ENCODE results near the gene ARF5. TPM values are rescaled to one million over a fixed set of nuclear protein-coding genes. Genes with fewer than 3 reads are reported as not detected.

The ARF5 gene
- total RNA-seq, 1 experiment from 2014 or later: 210 TPM

GRCh38 chr7:127580612-127581011 lies 7.6 kb upstream of the ARF5 start:
- Histone ChIP-seq H3K27me3 (ENCODE audit: control insufficient read depth, insufficient read depth, low read length) (peaks cover under 1% of the 10 kb centered on the region; the same call in 1 of the 2 replicates), H3K36me3 (replicated peaks; ENCODE audit: control insufficient read depth, insufficient read depth, low read length) (peaks cover 5% of the 10 kb centered on the region), H3K4me3 (ENCODE audit: insufficient read depth, low read depth, low read length) (no peak overlapping the region)
- DNase-seq: no peak

GRCh38 chr7:127581716-127582115 lies 6.5 kb upstream of the ARF5 start:
- Histone ChIP-seq H3K4me3 (ENCODE audit: insufficient read depth, low read depth, low read length) (no peak overlapping the region), H3K27me3 (ENCODE audit: control insufficient read depth, insufficient read depth, low read length) (peaks cover 10% of the 10 kb centered on the region), H3K36me3 (replicated peaks; ENCODE audit: control insufficient read depth, insufficient read depth, low read length) (peaks cover 5% of the 10 kb centered on the region)
- no peak for DNase-seq

- peaks cover 5% of the 10 kb centered on the region for H3K36me3 ChIP-seq (replicated peaks; ENCODE audit: control insufficient read depth, insufficient read depth, low read length)
- no peak for DNase-seq
- H3K27me3 ChIP-seq (ENCODE audit: control insufficient read depth, insufficient read depth, low read length): peaks cover 17% of the 10 kb centered on the region
- H3K4me3 ChIP-seq (ENCODE audit: insufficient read depth, low read depth, low read length): no peak overlapping the region
Observed at GRCh38 chr7:127582361-127582760, 5.8 kb upstream of the ARF5 start.

GRCh38 chr7:127584648-127585043 lies 3.6 kb upstream of the ARF5 start:
- Histone ChIP-seq H3K4me3 (ENCODE audit: insufficient read depth, low read depth, low read length) (peak overlapping the region; percentile 93), H3K27me3 (ENCODE audit: control insufficient read depth, insufficient read depth, low read length) (peaks cover 22% of the 10 kb centered on the region), H3K36me3 (replicated peaks; ENCODE audit: control insufficient read depth, insufficient read depth, low read length) (peaks cover 5% of the 10 kb centered on the region)
- no peak for DNase-seq

- Histone ChIP-seq H3K27me3 (ENCODE audit: control insufficient read depth, insufficient read depth, low read length) (peaks cover 22% of the 10 kb centered on the region), H3K36me3 (replicated peaks; ENCODE audit: control insufficient read depth, insufficient read depth, low read length) (peaks cover 8% of the 10 kb centered on the region), H3K4me3 (ENCODE audit: insufficient read depth, low read depth, low read length) (peak within 1 kb of the TSS; percentile 93)
- peak; percentile 97 for DNase-seq
Observed at GRCh38 chr7:127585044-127585953, 2.9 kb upstream of the ARF5 start, which contains the start of gene GCC1. Gene GCC1, minus strand, starts transcription at chr7:127585596. Its CDS starts 414 bp downstream, at chr7:127585182.

GRCh38 chr7:127586346-127586745 lies 1.9 kb upstream of the ARF5 start:
- H3K4me3 ChIP-seq (ENCODE audit: insufficient read depth, low read depth, low read length): no peak overlapping the region
- peaks cover 22% of the 10 kb centered on the region for H3K27me3 ChIP-seq (ENCODE audit: control insufficient read depth, insufficient read depth, low read length)
- H3K36me3 ChIP-seq (replicated peaks; ENCODE audit: control insufficient read depth, insufficient read depth, low read length): peaks cover 17% of the 10 kb centered on the region
- no peak for DNase-seq

- DNase-seq: no peak
- Histone ChIP-seq H3K4me3 (ENCODE audit: insufficient read depth, low read depth, low read length) (peak overlapping the region; percentile 63), H3K36me3 (replicated peaks; ENCODE audit: control insufficient read depth, insufficient read depth, low read length) (peaks cover 18% of the 10 kb centered on the region), H3K27me3 (ENCODE audit: control insufficient read depth, insufficient read depth, low read length) (peaks cover 22% of the 10 kb centered on the region)
Observed at GRCh38 chr7:127587663-127588018, 570 bp upstream of the ARF5 start.

GRCh38 chr7:127588697-127589482 lies 679 bp downstream of the ARF5 start:
- Histone ChIP-seq H3K4me3 (ENCODE audit: insufficient read depth, low read depth, low read length) (peak overlapping the region; percentile 88), H3K27me3 (ENCODE audit: control insufficient read depth, insufficient read depth, low read length) (peaks cover 22% of the 10 kb centered on the region), H3K36me3 (replicated peaks; ENCODE audit: control insufficient read depth, insufficient read depth, low read length) (peaks cover 16% of the 10 kb centered on the region)
- peak; percentile 94 for DNase-seq

GRCh38 chr7:127589896-127590295 lies 1.7 kb downstream of the ARF5 start:
- no peak for DNase-seq
- H3K27me3 ChIP-seq (ENCODE audit: control insufficient read depth, insufficient read depth, low read length): peaks cover 22% of the 10 kb centered on the region
- no peak overlapping the region for H3K4me3 ChIP-seq (ENCODE audit: insufficient read depth, low read depth, low read length)
- peaks cover 16% of the 10 kb centered on the region for H3K36me3 ChIP-seq (replicated peaks; ENCODE audit: control insufficient read depth, insufficient read depth, low read length)

GRCh38 chr7:127591189-127591588 lies 3.0 kb downstream of the ARF5 start:
- H3K27me3 ChIP-seq (ENCODE audit: control insufficient read depth, insufficient read depth, low read length): peaks cover 16% of the 10 kb centered on the region
- no peak overlapping the region for H3K4me3 ChIP-seq (ENCODE audit: insufficient read depth, low read depth, low read length)
- H3K36me3 ChIP-seq (replicated peaks; ENCODE audit: control insufficient read depth, insufficient read depth, low read length): peaks cover 16% of the 10 kb centered on the region
- no peak for DNase-seq

GRCh38 chr7:127591591-127591990 lies 3.4 kb downstream of the ARF5 start:
- Histone ChIP-seq H3K36me3 (replicated peaks; ENCODE audit: control insufficient read depth, insufficient read depth, low read length) (peaks cover 16% of the 10 kb centered on the region), H3K27me3 (ENCODE audit: control insufficient read depth, insufficient read depth, low read length) (peaks cover 13% of the 10 kb centered on the region), H3K4me3 (ENCODE audit: insufficient read depth, low read depth, low read length) (no peak overlapping the region)
- DNase-seq: no peak

GRCh38 chr7:127592550-127592949 lies 4.3 kb downstream of the ARF5 start:
- H3K4me3 ChIP-seq (ENCODE audit: insufficient read depth, low read depth, low read length): no peak overlapping the region
- no peak for DNase-seq
- peaks cover 16% of the 10 kb centered on the region for H3K36me3 ChIP-seq (replicated peaks; ENCODE audit: control insufficient read depth, insufficient read depth, low read length)
- H3K27me3 ChIP-seq (ENCODE audit: control insufficient read depth, insufficient read depth, low read length): peaks cover 3% of the 10 kb centered on the region

GRCh38 chr7:127594490-127594889 lies 6.3 kb downstream of the ARF5 start:
- no peaks in the 10 kb centered on the region for H3K27me3 ChIP-seq (ENCODE audit: control insufficient read depth, insufficient read depth, low read length)
- peak; percentile 10 for DNase-seq
- H3K4me3 ChIP-seq (ENCODE audit: insufficient read depth, low read depth, low read length): no peak overlapping the region
- peaks cover 16% of the 10 kb centered on the region for H3K36me3 ChIP-seq (replicated peaks; ENCODE audit: control insufficient read depth, insufficient read depth, low read length)

- Histone ChIP-seq H3K36me3 (replicated peaks; ENCODE audit: control insufficient read depth, insufficient read depth, low read length) (peaks cover 9% of the 10 kb centered on the region), H3K4me3 (ENCODE audit: insufficient read depth, low read depth, low read length) (no peak overlapping the region), H3K27me3 (ENCODE audit: control insufficient read depth, insufficient read depth, low read length) (no peaks in the 10 kb centered on the region)
- DNase-seq: no peak
Observed at GRCh38 chr7:127595737-127596136, 7.5 kb downstream of the ARF5 start.

GRCh38 chr7:127598318-127598717 lies 10.1 kb downstream of the ARF5 start:
- no peaks in the 10 kb centered on the region for H3K27me3 ChIP-seq (ENCODE audit: control insufficient read depth, insufficient read depth, low read length)
- DNase-seq: peak; percentile 89
- H3K4me3 ChIP-seq (ENCODE audit: insufficient read depth, low read depth, low read length): no peak overlapping the region
- H3K36me3 ChIP-seq (replicated peaks; ENCODE audit: control insufficient read depth, insufficient read depth, low read length): no peaks in the 10 kb centered on the region
